Epithelial cell of proximal tubule (primary cell): Measurements from ENCODE around the gene PEPD. TPM values are rescaled to one million over a fixed set of nuclear protein-coding genes. Genes with fewer than 3 reads are reported as not detected.
"Not testable (repeated sequence)": the region's sequence is repeated elsewhere in the genome, so short reads cannot be mapped to it uniquely, and the experiment has no call there.

Experiments used
- DNase-seq: peaks from one replicate; pipeline ENCODE4 v3.0.0-alpha.2; 2011; ENCODE audit warnings: low read depth
- H3K4me3 ChIP-seq: 2 replicates; pipeline ENCODE4 v1.5.1; 2011; ENCODE audit warnings: low read depth, mild to moderate bottlenecking, low read length
- total RNA-seq: library from RNA; depleted of rRNA; stranded (reverse); fragments of >200 nt; gene quantifications from 2 replicates; pipeline ENCODE4 v1.2.3, GENCODE V29; 2015
- TF ChIP-seq, protein P1 (sequence below): conservative IDR thresholded peaks from 2 replicates; pipeline ENCODE4 v1.5.1; 2012; ENCODE audit warnings: low read depth, mild to moderate bottlenecking, low read length

PEPD gene
- total RNA-seq, 1 donor from 2014 or later = 56.7 TPM

DNA sequence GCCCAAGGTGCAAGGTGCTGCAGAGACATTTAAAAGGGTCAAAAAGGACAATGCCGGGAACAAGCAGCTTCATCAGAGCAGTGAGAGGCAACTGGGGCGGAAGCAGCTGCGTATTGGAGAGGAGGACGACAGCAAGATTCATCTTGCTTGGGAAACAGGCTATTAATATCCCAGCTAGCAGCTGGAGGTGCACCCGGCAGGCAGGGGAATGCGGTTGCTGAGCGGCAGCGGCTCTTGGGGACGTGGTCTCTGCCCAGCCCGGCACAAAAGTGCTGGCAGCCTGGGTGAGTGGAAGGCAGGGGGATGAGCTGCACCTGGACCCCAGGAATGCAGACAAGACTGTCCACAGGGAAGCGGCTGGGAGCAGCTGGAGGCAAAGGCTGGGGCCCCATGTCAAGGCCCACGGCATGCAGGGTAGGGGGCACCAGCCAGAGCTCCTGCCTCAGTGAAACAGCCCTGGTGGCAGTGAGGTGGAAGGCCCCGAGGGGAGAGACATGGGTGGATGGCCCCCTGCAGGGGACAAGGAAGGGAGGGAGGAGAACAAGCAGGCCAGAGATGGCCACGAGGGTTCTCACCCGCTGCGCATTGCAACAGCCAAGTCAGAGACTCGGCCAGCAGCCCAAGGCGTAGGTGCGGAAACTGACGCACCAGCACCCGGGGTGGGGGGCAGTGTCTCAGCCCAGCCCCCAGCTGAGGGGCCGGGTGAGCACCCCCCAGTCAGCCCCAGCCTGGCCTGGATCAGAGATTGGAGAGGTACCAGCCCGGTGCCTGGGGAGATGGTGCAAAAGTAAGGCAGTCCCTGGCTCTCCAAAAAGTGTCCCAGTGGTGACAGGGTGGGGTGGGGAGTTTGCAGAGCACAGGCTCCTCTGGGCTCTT lies 34.4 kb downstream of the PEPD start:
- no peak overlapping the region for H3K4me3 ChIP-seq
- no peak for DNase-seq
- TF ChIP-seq, protein P1, sequence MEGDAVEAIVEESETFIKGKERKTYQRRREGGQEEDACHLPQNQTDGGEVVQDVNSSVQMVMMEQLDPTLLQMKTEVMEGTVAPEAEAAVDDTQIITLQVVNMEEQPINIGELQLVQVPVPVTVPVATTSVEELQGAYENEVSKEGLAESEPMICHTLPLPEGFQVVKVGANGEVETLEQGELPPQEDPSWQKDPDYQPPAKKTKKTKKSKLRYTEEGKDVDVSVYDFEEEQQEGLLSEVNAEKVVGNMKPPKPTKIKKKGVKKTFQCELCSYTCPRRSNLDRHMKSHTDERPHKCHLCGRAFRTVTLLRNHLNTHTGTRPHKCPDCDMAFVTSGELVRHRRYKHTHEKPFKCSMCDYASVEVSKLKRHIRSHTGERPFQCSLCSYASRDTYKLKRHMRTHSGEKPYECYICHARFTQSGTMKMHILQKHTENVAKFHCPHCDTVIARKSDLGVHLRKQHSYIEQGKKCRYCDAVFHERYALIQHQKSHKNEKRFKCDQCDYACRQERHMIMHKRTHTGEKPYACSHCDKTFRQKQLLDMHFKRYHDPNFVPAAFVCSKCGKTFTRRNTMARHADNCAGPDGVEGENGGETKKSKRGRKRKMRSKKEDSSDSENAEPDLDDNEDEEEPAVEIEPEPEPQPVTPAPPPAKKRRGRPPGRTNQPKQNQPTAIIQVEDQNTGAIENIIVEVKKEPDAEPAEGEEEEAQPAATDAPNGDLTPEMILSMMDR = no peak

DNA sequence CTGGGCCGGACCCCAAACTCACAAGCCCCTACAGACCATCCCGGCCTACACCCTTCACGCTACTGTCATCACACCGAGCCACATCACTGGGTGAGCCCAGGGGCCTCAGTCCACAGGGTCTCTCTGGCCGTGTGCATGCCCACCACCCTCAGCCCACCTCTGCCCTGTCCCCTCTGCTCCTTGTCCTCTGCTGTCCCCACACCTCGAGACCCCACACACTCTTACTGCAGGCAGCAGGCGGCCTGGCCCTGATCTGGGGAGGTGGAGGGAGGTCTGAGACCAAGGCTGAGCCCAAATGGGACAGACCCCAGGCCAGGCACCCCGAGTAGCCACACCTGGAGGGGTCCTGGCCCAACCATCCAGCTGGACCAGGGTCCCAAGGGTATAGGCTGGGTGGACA lies 35.2 kb downstream of the PEPD start:
- TF ChIP-seq, protein P1 = no peak
- H3K4me3 ChIP-seq = no peak overlapping the region
- DNase-seq = no peak

- no peak for DNase-seq
- TF ChIP-seq, protein P1 = no peak
- no peak overlapping the region for H3K4me3 ChIP-seq
Measured at GRCh38 chr19:33484226-33484774, 37.3 kb downstream of the PEPD start.

- no peak overlapping the region for H3K4me3 ChIP-seq
- TF ChIP-seq, protein P1 = no peak
- no peak for DNase-seq
Measured at GRCh38 chr19:33482476-33482875, 39.1 kb downstream of the PEPD start.

DNA sequence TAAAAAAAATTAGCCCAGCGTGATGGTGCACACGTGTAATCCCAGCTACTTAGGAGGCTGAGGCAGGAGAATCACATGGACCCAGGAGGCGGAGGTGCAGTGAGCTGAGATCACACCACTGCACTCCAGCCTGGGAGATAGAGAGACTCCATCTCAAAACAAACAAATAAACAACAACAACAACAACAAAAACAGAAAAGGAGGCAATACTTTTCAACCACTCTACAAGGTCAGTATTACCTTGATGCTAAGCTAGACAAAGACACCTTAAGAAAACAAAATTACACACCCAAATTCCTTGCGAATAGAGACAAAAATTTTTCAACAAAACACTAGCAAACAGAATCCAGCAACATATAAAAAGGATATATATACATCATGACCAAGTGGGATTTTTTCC lies 39.7 kb downstream of the PEPD start:
- TF ChIP-seq, protein P1 = no peak
- no peak overlapping the region for H3K4me3 ChIP-seq

DNA sequence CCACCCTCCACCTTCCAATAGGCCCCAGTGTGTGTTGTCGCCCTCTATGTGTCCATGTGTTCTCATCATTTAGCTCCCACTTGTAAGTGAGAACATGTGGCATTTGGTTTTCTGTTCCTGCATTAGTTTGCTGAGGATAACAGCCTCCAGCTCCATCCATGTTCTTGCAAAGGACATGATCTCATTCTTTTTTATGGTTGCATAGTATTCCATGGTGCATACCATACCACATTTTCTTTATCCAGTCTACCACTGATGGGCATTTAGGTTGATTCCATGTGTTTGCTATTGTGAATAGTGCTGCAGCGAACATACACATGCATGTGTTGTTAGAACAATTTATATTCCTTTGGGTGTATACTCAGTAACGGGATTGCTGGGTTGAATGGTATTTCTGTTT lies 42.0 kb downstream of the PEPD start:
- not testable (repeated sequence) for H3K4me3 ChIP-seq, DNase-seq

More for the DNA sequence above, 39.7 kb downstream of the PEPD start:
- no peak for DNase-seq

DNA sequence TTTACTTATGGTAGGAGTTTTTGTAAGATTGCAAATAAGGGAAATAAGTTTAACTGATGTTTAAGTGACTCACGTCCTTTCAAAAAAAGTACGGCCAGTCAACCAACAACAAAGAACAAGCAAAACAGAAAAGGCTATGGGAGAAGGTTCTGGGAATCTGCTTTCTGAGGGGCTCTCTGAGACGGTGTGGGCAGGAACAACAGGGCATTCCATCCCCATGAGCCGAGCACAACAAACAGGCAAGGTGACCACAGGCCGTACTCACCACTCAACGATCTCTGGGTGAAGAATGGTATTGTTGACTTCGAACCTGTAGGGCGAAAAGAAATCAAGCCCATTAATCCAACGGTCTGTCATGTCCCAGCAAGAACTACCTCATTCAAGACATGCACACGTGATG lies 43.8 kb downstream of the PEPD start:
- no peak overlapping the region for H3K4me3 ChIP-seq
- DNase-seq = no peak
- TF ChIP-seq, protein P1 = no peak
